Epithelial cell of esophagus (primary cell): Measurements from ENCODE around the gene SEMA5A.

Experiments used
- DNase-seq: peaks from one replicate; pipeline ENCODE4 v3.0.0; 2010; ENCODE audit warnings: low read depth
- H3K4me3 ChIP-seq: 2 replicates; pipeline ENCODE4 v1.5.1; 2011; ENCODE audit warnings: mild to moderate bottlenecking, low read length, control low read depth
- TF ChIP-seq, protein P1 (sequence below): IDR thresholded peaks from 2 replicates; pipeline ENCODE4 v1.5.1; 2011; ENCODE audit warnings: low read depth, mild to moderate bottlenecking, low read length, control low read depth, inconsistent platforms; ENCODE audit not compliant: insufficient read depth; ENCODE audit errors: missing control alignments

SEMA5A gene

DNA sequence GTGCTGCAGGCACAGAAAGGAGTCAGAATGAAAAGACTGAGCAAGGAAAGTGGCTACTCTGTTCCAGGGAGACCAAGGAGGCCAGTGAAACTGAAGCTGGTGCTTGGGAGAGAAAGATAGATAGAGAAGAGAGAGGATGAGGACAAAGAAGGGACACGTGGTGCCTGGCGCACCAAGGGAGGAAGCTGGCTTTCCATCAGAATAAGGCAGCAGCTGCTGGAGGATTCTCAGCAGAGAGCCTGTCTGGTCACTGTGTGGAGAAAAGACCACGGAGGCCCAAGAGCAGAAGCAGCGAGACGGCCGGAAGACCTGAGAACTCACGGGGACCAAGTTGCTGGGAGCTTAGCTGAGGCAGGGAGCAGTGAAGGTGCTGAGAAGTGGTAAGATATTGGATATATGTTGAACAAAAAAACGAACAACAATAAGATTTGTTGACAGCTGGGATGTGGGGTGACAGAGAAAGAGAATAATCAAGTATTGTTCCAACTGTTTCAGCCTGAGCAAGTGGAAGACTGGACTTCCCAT, 116.1 kb downstream of the SEMA5A start:
- H3K4me3 ChIP-seq, result no peak overlapping the region
- DNase-seq, result no peak
- TF ChIP-seq, protein P1, sequence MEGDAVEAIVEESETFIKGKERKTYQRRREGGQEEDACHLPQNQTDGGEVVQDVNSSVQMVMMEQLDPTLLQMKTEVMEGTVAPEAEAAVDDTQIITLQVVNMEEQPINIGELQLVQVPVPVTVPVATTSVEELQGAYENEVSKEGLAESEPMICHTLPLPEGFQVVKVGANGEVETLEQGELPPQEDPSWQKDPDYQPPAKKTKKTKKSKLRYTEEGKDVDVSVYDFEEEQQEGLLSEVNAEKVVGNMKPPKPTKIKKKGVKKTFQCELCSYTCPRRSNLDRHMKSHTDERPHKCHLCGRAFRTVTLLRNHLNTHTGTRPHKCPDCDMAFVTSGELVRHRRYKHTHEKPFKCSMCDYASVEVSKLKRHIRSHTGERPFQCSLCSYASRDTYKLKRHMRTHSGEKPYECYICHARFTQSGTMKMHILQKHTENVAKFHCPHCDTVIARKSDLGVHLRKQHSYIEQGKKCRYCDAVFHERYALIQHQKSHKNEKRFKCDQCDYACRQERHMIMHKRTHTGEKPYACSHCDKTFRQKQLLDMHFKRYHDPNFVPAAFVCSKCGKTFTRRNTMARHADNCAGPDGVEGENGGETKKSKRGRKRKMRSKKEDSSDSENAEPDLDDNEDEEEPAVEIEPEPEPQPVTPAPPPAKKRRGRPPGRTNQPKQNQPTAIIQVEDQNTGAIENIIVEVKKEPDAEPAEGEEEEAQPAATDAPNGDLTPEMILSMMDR, result no peak

DNA sequence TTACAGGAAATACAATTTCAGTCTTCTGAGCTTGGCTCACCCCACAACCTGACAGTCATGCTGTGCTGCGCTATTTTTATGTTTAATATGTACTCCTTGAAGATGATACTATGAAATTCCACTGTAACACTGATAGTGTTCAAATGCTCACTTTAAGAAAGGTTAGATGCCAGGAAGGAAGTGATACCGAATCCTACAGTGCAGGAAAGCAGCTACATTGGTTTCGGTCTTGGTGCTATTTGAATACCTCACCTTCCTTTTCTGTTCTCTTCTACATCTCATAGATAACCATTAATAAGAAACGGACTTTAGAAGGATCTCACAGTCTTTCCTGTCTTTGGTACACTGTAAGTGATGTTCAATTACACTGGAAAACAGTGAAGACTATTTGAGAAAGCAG, 117.6 kb downstream of the SEMA5A start:
- H3K4me3 ChIP-seq, result no peak overlapping the region
- no peak for DNase-seq
- TF ChIP-seq, protein P1, result no peak

DNA sequence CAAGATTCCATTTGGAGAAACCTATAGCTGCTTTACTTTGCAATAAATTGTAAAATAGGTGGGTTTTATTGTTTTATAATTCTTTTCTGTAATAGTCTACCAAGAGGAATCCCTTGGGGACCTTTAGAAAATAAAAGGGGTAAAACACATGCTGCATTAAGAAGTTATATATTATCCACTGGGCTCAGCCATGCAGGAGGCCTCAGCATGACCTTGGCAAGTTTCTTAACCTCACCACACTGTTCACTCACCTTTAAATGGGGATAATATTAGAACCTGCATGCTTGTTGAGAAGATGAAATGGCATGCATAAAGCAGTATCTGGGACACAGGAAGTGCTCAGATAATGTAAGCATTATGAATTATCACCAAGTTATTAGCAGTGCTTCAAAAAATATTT, 120.2 kb downstream of the SEMA5A start:
- no peak for DNase-seq
- no peak overlapping the region for H3K4me3 ChIP-seq
- TF ChIP-seq, protein P1, result no peak

DNA sequence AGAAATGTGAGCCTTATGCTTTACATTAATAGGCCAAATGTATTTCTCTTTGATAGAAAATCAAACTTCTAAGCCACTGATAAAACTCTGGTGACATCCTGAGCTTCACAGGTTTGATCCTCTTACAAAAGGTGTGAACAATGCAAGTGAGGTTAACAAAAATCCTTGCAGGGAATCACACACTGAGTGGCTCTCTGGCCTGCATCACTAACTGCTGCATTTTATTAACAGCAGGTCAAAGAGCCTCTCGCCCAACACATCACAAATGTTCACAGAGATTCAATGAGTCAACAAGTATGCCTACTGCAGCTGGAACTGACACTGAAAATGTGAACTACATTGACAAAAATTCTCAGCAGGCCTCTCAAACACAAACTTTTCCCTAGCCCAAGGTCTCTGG, 122.3 kb downstream of the SEMA5A start:
- no peak for DNase-seq
- TF ChIP-seq, protein P1, result no peak
- no peak overlapping the region for H3K4me3 ChIP-seq

DNA sequence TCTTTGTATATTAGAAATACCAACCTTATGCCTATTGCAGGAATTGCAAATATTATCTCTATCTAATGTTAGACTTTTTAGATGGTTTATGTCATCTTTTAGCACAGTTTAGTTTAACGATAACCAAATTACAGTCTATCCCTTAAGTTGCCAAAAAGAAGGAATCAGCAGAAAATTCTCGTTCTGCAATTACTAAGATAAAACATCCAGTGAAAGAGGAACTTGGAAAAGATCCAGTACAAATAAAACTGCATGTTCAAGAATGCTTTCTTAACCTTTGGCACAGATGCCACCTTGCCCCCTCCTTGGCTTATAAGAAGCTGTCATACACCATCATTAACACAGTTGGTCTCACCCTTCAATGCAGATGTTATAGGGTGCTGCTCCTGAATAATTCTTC, 124.0 kb downstream of the SEMA5A start:
- DNase-seq, result peak; percentile 15
- no peak overlapping the region for H3K4me3 ChIP-seq
- TF ChIP-seq, protein P1, result no peak

DNA sequence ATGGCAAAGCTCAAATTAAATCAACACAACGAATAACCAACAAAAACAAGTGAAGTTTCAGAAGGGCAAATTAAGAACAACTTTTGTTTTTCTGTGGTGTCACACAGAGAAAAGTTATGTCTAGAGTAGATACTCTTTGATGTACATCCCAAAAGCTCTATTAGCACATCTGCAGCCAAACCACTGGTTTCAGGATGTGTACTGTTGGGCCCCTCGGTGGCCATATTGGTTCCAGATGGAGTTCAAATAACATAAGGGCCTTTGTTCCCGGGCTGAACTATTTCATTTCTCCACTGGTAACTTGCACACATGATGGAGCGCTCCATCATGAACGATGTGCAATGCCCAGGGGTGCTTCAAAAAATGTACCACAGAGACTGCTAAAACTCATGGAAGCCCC, 126.1 kb downstream of the SEMA5A start:
- H3K4me3 ChIP-seq, result no peak overlapping the region
- TF ChIP-seq, protein P1, result no peak
- no peak for DNase-seq

DNA sequence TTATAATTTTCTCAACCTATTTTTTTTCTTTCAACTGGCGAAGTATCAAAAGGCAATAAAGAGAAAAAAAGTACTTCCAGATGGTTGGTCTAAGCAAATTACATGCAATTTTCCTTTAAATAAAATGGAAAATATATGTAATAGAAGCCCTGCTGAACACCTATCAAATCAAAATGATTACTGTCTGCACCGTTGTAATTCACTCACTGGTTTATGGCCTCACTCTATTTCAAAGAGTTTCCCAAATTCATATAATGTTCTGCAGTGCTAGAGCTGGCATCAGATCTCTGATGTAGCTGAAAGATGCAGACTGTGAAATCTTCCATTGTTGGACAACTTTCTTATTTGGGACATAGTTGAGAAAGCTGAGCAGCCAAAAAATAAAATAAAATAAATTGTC, 130.3 kb downstream of the SEMA5A start:
- no peak overlapping the region for H3K4me3 ChIP-seq
- DNase-seq, result no peak
- TF ChIP-seq, protein P1, result no peak
